ENCODE data around the gene ARSI.

ARSI gene

GRCh38 chr5:150289551-150290390 is 12.9 kb downstream of the ARSI start, which contains the start of gene CAMK2A:
Gene CAMK2A (minus strand): TSS chr5:150289773. CDS start chr5:150289625, 148 bp downstream.
- DNase-seq = no peak

GRCh38 chr5:150288791-150289190 is 13.9 kb downstream of the ARSI start:
- no peak for DNase-seq

GRCh38 chr5:150288361-150288760 is 14.3 kb downstream of the ARSI start:
- DNase-seq = no peak

- no peak for DNase-seq
Measured at GRCh38 chr5:150286820-150287219, 15.9 kb downstream of the ARSI start.

- no peak for DNase-seq
Measured at GRCh38 chr5:150285114-150285513, 17.6 kb downstream of the ARSI start.

- DNase-seq = no peak
Measured at GRCh38 chr5:150284311-150284710, 18.4 kb downstream of the ARSI start.

DNA sequence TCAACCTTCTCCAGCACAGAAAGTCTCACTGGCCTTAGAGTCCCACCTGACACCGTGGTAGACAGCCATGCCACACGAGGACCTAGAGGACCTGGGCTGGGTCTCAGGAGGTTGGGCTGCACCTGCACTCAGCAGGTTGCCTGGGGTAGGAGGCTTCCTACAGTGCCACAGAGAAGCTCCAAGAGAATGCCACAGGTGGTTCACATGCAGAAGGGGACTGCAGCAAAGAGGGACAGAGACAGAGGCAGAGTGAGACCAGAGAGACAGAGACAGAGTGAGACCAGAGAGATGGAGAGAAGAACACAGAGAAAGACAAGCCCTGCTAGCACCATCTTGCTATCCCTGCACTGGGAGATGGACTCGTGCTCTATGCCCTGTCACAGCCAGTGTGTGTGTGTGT is 18.8 kb downstream of the ARSI start:
- no peak for DNase-seq

- DNase-seq = no peak
Measured at GRCh38 chr5:150281987-150282386, 20.7 kb downstream of the ARSI start.

- DNase-seq = no peak
Measured at GRCh38 chr5:150279330-150280020, 23.2 kb downstream of the ARSI start.

DNA sequence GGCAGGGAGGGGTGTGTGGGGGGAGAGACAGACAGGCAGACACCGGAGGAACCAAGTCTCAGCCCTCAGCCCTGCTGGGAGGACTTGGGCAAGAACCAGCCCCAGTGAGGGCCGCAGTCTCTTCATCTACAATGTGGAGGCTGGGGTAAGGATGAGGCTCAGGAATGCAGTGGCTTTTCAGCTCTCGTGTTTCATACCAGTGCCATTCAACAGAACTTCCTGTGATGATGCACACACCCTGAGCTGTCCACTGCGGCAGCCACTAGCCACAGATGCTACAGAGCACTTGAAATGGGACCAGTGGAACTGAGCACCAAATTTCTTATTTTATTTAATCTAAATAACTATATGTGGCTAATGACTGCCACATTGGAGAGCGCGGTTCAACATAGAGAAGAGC is 23.8 kb downstream of the ARSI start:
- DNase-seq = no peak

DNA sequence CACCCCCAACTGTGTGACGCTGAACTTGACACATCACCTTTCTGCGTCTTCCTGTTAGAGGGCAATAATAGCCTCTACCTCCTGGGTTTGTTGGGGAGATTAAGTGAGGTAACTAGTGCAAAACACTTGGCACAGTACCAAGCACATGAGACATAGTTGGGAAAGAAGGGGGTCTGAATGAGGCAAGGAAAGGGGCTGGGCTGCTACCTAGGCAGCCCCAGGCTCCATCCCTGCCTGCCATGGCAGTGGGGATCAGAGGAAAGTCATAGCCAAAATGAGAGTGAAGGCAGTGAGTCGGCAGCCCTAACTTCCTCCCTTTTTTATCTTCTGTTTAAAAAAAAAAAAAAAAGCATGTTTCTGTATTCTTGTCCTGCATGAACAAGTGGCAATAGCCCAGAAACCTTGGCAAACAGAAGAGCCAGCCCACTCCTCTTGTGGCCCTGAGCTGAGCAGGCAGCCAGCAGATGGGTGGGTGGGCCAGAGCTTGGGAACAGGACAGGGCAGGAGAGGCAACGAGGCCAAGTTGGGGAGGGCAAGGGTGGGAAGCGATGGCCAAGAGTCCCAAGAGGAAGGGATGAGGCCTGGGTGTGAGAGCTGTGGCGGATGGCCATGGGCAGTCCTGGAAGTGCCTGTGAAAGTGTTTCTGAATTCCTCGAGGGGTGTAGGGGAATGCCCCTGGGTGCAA is 24.5 kb downstream of the ARSI start:
- DNase-seq = no peak

GRCh38 chr5:150277043-150277442 is 25.7 kb downstream of the ARSI start:
- DNase-seq = no peak

- DNase-seq = no peak
Measured at GRCh38 chr5:150274811-150275210, 27.9 kb downstream of the ARSI start.

DNA sequence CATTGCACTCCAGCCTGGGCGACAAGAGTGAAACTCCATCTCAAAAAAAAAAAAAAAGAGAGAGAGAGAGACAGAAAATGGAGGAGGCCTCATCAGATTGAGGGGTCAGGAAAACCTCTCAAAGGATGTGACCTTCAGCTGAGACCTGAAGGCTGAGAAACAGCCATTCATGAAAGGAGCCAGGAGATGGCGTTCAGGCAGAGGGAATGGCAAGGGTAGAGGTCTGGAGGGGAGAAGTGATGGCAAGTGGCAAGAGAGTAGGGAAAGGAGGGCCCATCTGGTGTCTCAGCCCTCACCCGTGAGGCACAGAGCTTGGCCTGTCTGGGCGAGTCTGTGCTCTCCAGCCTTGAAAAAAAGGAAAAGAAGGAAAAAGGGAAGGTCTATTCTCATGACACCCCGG is 30.2 kb downstream of the ARSI start:
- no peak for DNase-seq

DNA sequence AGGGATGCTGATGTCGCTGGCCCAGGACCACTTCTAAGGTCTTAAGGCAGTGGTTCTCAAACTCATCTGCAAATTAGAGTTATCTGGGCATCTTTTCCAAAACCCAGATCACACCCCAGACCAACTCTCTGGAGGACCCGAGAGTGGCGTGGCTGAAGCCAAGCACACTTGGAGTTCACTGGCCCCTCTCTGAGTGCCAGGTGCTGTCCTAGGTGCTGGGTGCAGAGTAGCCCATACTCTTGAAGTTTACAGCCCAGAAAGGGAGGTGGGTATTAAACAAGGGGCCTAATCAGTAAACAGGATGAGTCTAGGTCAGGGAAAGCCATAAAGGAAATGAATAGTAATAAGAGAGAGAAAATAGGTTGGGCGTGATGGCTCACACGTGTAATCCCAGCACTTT is 30.8 kb downstream of the ARSI start:
- DNase-seq = no peak

DNA sequence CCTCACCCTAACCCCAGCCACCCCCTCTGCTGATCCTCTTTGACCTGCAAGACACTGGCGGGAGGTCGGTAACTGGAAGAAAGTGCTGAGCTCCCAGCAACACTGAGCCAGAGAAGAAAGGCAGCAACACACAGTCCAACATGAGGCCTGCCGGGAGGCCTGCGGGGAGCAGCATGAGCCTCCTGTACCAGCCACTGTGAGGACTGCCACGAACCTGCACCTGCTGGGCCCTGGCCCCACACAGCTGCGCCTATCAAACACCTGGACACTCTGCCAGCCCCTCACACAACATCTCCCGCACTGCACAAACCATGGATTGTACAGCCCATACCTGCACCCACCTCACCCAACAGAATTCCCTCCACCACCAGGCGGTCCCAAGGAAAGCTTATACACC is 31.4 kb downstream of the ARSI start:
- no peak for DNase-seq

- no peak for DNase-seq
Measured at GRCh38 chr5:150270541-150271295, 32.0 kb downstream of the ARSI start.

DNA sequence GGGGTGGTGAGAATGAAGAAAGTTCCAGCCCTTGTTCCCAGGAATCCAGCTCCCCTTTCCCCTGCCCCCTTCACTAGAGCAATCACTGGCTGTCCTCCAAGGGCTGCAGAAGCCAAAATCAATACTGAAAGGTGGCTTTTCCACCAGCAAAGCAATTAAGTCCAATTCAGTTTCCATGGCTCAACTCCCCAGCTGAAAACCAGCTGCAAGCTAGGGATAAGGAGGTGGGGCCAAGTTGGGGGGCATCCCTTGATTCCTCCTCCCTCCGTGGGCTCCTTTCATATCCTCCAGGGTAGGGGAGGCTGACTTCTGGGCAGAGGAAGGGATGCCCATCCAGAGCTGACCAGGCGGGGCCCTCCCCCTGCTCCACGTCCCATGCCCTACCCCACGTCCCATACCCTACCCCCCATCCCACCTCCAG is 35.8 kb downstream of the ARSI start:
- DNase-seq = no peak

GRCh38 chr5:150265870-150266383 is 36.8 kb downstream of the ARSI start:
- no peak for DNase-seq

GRCh38 chr5:150264667-150265603 is 37.8 kb downstream of the ARSI start:
- no peak for DNase-seq

GRCh38 chr5:150263801-150264621 is 38.7 kb downstream of the ARSI start:
- DNase-seq = no peak
